IPS-18c (cell line): ENCODE results near the gene CD34.
"Not testable (repeated sequence)": the region's sequence is repeated elsewhere in the genome, so short reads cannot be mapped to it uniquely, and the experiment has no call there.

Experiments
- H3K4me3 ChIP-seq: 2 replicates; pipeline ENCODE4 v1.7.0; 2013; ENCODE audit warnings: low read depth, mild to moderate bottlenecking, low read length, moderate library complexity; ENCODE audit not compliant: insufficient read depth
- H3K9me3 ChIP-seq: one replicate; pipeline ENCODE4 v1.6.1; 2013; ENCODE audit warnings: mild to moderate bottlenecking, low read length, moderate library complexity; ENCODE audit not compliant: control insufficient read depth, insufficient read depth

CD34 gene

DNA sequence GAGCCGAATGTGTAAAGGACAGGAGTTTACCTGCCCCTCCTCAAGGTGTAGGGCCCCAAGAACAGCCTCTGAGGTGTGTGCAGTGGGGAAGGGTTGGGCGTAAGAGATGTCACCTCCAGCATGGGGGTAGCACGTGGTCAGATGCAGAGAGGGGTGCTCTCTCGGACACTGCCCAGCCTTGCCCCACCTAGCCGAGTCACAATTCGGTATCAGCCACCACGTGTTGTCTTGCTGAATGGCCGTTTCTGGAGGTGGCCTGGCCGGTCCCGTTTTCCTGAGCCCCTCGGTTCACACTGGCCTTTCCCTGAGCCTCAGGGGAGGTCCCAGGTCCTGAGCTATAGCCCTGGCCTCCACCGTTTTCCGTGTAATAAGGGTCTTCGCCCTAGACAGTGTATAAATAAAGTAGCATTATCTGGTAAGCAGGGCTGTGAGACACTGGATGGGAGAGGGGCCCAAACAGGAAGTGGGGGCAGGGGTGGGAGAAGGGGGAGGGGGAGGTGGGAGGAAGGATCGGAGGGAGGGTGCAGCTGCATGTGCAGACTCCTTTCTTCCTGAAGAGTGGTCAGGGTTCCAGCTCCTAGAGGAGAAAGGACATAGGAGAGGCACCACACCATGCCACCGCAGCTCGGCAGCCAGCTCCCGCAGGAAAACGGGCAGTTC lies 23.3 kb downstream of the CD34 start:
- Histone ChIP-seq H3K9me3 (no peaks in the 10 kb centered on the region), H3K4me3 (no peak overlapping the region)

- Histone ChIP-seq H3K9me3 (no peaks in the 10 kb centered on the region), H3K4me3 (no peak overlapping the region)
Measured at GRCh38 chr1:207886227-207886626, 24.7 kb downstream of the CD34 start.

GRCh38 chr1:207885129-207886032 lies 25.5 kb downstream of the CD34 start:
- Histone ChIP-seq H3K4me3 (no peak overlapping the region), H3K9me3 (no peaks in the 10 kb centered on the region)

DNA sequence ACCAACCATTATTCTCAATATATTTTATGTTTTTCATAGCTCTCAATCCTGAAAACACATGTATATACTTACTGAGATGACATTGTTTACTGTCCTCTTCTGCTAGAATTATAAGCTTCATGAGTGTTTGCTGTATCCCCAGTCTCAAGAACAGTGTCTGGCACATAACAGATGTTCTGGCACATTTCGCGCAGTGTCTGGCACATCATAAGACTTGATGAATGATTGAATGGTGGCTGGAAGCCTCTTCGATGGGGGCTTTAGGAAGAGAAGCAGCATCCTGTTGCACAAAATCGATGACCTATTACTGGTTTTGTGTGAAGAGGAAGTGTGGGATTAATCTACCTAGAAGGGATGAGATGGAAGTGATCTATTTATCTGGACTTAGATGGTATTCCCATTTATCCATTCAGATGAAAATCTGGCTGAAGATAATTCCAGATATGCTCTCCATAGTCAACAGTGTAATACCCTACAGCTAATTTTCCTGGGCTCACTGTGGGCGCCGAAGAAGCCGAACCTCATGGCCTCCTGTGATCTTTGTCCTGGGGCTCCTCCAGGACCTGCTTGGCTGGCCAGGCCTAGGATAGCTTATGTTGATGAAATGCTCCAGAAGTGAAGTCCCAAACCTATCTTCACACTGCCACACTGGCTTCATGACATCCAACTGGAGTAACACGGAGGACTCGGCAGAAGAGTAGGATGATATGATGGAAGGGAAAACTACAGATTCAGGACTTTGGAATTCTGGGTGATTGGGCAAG lies 26.5 kb downstream of the CD34 start:
- no peak overlapping the region for H3K4me3 ChIP-seq
- H3K9me3 ChIP-seq, result no peaks in the 10 kb centered on the region

GRCh38 chr1:207883660-207884250 lies 27.2 kb downstream of the CD34 start:
- no peaks in the 10 kb centered on the region for H3K9me3 ChIP-seq

GRCh38 chr1:207883104-207883651 lies 27.7 kb downstream of the CD34 start:
- H3K4me3 ChIP-seq, result no peak overlapping the region
- H3K9me3 ChIP-seq, result no peaks in the 10 kb centered on the region

More at GRCh38 chr1:207883660-207884250, 27.2 kb downstream of the CD34 start:
- H3K4me3 ChIP-seq, result no peak overlapping the region

GRCh38 chr1:207882692-207883091 lies 28.2 kb downstream of the CD34 start:
- no peak overlapping the region for H3K4me3 ChIP-seq
- H3K9me3 ChIP-seq, result no peaks in the 10 kb centered on the region

GRCh38 chr1:207878939-207879338 lies 32.0 kb downstream of the CD34 start:
- H3K9me3 ChIP-seq, result no peaks in the 10 kb centered on the region
- H3K4me3 ChIP-seq, result no peak overlapping the region

DNA sequence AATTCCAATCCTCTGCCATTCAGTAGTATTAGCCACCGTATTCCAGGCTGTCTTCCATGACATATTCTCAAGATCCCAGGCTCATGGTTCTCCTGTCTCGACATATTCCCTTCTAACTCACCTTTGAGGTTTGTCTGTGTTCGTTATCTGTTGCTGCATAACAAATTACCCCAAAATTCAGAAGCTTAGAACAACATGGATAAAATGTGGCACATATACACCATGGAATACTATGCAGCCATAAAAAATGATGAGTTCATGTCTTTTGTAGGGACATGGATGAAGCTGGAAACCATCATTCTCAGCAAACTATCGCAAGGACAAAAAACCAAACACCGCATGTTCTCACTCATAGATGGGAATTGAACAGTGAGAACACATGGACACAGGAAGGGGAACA lies 33.0 kb downstream of the CD34 start:
- not testable (repeated sequence) for H3K4me3 ChIP-seq, H3K9me3 ChIP-seq

GRCh38 chr1:207876131-207876530 lies 34.8 kb downstream of the CD34 start:
- Histone ChIP-seq H3K4me3 (no peak overlapping the region), H3K9me3 (no peaks in the 10 kb centered on the region)

DNA sequence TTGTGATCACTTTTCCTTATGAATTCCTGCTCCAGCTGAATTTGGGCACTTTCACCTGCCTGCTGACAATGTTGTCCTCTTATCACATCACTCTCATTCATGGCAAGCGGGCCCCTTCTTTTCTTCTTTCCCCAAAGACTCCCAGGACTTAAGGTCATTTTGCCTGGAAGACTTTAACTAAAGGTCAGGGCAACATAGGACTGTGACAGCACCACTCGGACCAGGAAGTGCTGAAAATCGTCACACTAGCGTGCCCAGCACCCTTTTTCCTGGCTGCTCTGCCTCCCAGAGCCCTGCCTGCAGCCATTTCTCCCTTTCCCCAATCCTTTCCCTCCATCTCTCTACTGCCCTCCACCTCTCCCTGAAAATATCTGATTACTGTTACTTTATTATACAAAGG lies 35.4 kb downstream of the CD34 start:
- Histone ChIP-seq H3K4me3 (no peak overlapping the region), H3K9me3 (no peaks in the 10 kb centered on the region)

GRCh38 chr1:207873055-207873890 lies 37.7 kb downstream of the CD34 start:
- H3K9me3 ChIP-seq, result no peaks in the 10 kb centered on the region
- no peak overlapping the region for H3K4me3 ChIP-seq

DNA sequence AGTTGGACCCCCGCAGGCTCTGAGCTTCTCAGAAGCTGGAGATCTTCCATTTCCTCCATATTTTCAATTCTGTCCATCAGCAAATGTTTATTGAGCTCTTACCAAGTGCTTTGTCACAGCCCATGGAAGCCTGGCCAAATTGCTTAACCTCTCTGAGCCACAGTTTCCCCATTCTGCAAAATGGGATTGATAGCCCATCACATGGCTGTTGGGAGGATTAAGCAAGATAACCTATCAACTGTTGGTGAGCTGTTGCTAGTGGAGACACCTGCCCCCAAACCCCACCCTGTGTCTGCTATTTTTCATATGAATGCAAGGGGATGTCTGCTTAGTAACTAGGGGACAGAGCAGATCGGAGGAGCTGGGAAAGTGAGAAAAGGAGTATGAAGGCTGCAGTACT lies 38.3 kb downstream of the CD34 start:
- Histone ChIP-seq H3K4me3 (no peak overlapping the region), H3K9me3 (no peaks in the 10 kb centered on the region)

GRCh38 chr1:207871117-207871649 lies 39.7 kb downstream of the CD34 start:
- H3K9me3 ChIP-seq, result no peaks in the 10 kb centered on the region
- no peak overlapping the region for H3K4me3 ChIP-seq

DNA sequence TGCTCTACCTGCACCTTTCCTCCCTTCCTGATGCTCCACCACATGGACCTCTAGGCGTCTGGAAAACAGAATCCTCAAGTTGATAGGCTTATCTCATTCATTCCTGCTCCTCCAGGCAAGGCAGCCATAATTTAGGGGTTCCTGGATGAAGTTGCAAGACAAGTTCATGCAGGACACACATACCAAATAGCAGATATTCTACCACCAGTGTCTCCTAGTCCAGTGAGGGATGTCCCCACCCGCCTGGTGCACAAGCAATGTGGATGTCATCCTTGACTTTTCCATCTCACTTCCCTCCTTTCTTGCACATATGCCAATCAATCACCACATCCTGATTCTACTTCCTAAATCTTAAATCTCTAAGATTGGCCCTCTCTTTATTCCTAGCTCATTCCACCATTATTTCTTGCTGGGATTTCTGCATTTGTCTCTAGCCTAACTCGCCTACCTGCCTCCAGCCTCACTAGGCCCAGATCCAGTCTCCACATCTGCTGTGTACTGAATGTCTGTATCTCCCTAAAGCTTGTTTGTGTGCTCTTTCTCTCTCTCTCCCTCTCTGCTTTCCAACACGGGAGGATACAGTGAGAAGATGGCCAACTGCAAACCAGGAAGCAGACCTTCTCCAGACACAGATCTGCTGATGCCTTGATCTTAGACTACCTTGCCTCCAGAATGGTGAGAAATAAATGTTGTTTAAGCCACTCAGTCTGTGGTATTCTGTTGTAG lies 40.5 kb downstream of the CD34 start:
- Histone ChIP-seq H3K9me3 (no peaks in the 10 kb centered on the region), H3K4me3 (no peak overlapping the region)

- no peak overlapping the region for H3K4me3 ChIP-seq
- no peaks in the 10 kb centered on the region for H3K9me3 ChIP-seq
Measured at GRCh38 chr1:207869859-207870258, 41.1 kb downstream of the CD34 start.
